ENCODE results near the gene DYNAP. TPM values are rescaled to one million over a fixed set of nuclear protein-coding genes. Genes with fewer than 3 reads are reported as not detected.

The DYNAP gene
- total and polyA plus RNA-seq, 10 of the 15 experiments (the other 5 are each of a cell fraction or from before 2014, with no cell fraction given) = not detected

- Histone ChIP-seq H4K20me1 (ENCODE audit: control insufficient read depth, insufficient read depth) (no peaks in the 10 kb centered on the region), H3K4me1 (ENCODE audit: control insufficient read depth, insufficient read depth, low read length) (no peaks in the 10 kb centered on the region), H3K79me2 (ENCODE audit: control insufficient read depth, insufficient read depth, low read length) (no peaks in the 10 kb centered on the region), H3K27me3 (replicated peaks in 1 of 2; ENCODE audit: control insufficient read depth in 2 of 2, insufficient read depth in 2 of 2, low read length in 1 of 2) (no peaks in the 10 kb centered on the region), H3K4me2 (ENCODE audit: control insufficient read depth, insufficient read depth) (no peak overlapping the region), H3K9me3 (replicated peaks; ENCODE audit: control insufficient read depth, insufficient read depth, low read length) (no peaks in the 10 kb centered on the region), H2AFZ (ENCODE audit: control insufficient read depth, low read depth, low read length) (no peak overlapping the region), H3K36me3 (ENCODE audit: control insufficient read depth in 2 of 2, insufficient read depth in 2 of 2, low read length in 1 of 2) (no peaks in the 10 kb centered on the region), H3K4me3 (no peak overlapping the region), H3K9ac (ENCODE audit: control insufficient read depth, insufficient read depth, low read length) (no peak overlapping the region), H3K27ac (ENCODE audit: control insufficient read depth, insufficient read depth) (no peak overlapping the region)
- BruUV-seq (replicated peaks) = no TSS peak
- intact Hi-C loops (cut with micrococcal nuclease; ENCODE audit: unreplicated experiment) = no loop called here
- SMC1A ChIA-PET (ENCODE audit: uncharacterized antibody, unreplicated experiment) = no interaction called here
- CTCF ChIA-PET = interaction anchor here (1.2 kb wide), 1 partner anchor 164 kb away, joined by 5 read pairs; no protein-coding TSS in a partner anchor
- RAD21 ChIA-PET (ENCODE audit: unreplicated experiment) = no interaction called here
- DNase-seq (ENCODE audit: low read depth, low spot score) = no peak
- in situ Hi-C loops (cut with MboI) = no loop called here
- POLR2A ChIA-PET = no interaction called here
- ATAC-seq = no peak
- WGBS (ENCODE audit: insufficient coverage, insufficient replicate concordance, low lambda C conversion rate, missing lambda C conversion rate) = 23% methylated on average over 3 of the region's 3 CpGs
- FAIRE-seq = no peak
- no peak for TF ChIP-seq KDM1A (IDR thresholded peaks at IDR 0.05; ENCODE audit: borderline replicate concordance)
- no peak for TF ChIP-seq HSF1 (IDR thresholded peaks at IDR 0.05; ENCODE audit: low read depth, low read length)
- TF ChIP-seq NFXL1 (IDR thresholded peaks at IDR 0.05; ENCODE audit: borderline replicate concordance) = no peak
- no peak for TF ChIP-seq ELK1 (IDR thresholded peaks at IDR 0.05; ENCODE audit: low read depth, low read length)
- TF ChIP-seq MYB (IDR thresholded peaks at IDR 0.05; ENCODE audit: borderline replicate concordance, low read depth, low read length) = no peak
- TF ChIP-seq BHLHE40 (IDR thresholded peaks at IDR 0.05; ENCODE audit: borderline replicate concordance in 1 of 2, low read depth in 2 of 2, low read length in 1 of 2) = no peak
- no peak for TF ChIP-seq CEBPZ (IDR thresholded peaks at IDR 0.05; ENCODE audit: low read depth, low read length)
- TF ChIP-seq RAD51 (IDR thresholded peaks at IDR 0.05) = no peak
- TF ChIP-seq PAX5 (IDR thresholded peaks at IDR 0.05; ENCODE audit: borderline replicate concordance, low read depth, low read length) = no peak
- no peak for TF ChIP-seq NR2F1 (conservative IDR thresholded peaks at IDR 0.05)
- TF ChIP-seq FOXK2 (IDR thresholded peaks at IDR 0.05) = no peak
- no peak for TF ChIP-seq RCOR1 (conservative IDR thresholded peaks at IDR 0.05; ENCODE audit: low read depth, low read length)
- TF ChIP-seq BCLAF1 (IDR thresholded peaks at IDR 0.05) = no peak
- no peak for TF ChIP-seq POLR2AphosphoS5 (IDR thresholded peaks at IDR 0.05; ENCODE audit: low read length)
- TF ChIP-seq NFYB (IDR thresholded peaks at IDR 0.05; ENCODE audit: insufficient read depth, low read depth, low read length) = no peak
- no peak for TF ChIP-seq HDAC2 (IDR thresholded peaks at IDR 0.05)
- TF ChIP-seq SIN3A (IDR thresholded peaks at IDR 0.05; ENCODE audit: low read depth, low read length) = no peak
These were observed 17.1 kb downstream of the DYNAP start for GRCh38 chr18:54608028-54608642.
